Left lung (tissue), 10 donors: ENCODE data around the gene MT4. TPM values are rescaled to one million over a fixed set of nuclear protein-coding genes. Genes with fewer than 3 reads are reported as not detected.
"Not testable (repeated sequence)": the region's sequence is repeated elsewhere in the genome, so short reads cannot be mapped to it uniquely, and the experiment has no call there.

Source experiments
- ATAC-seq: fragments of 200-7000 bp; cut with Tn5 transposase; one replicate; pipeline ENCODE4 v1.9.1; 2020; ENCODE audit warnings: moderate library complexity
- DNase-seq, 4 donors: peaks; one replicate each; pipeline ENCODE4 v3.0.0-alpha.2; 2013 to 2020
- H3K27ac ChIP-seq, 2 donors: fragments of 200-600 bp; sonication (generic) in 1 of 2; one replicate each; pipeline versions ENCODE4 v1.5.0 to v1.8.0; 2020 to 2021
- H3K27me3 ChIP-seq, 2 donors: fragments of 200-600 bp; sonication (generic) in 1 of 2; one replicate each; pipeline versions ENCODE4 v1.5.0 to v1.8.0; 2020 to 2021
- H3K36me3 ChIP-seq, 2 donors: fragments of 200-600 bp; sonication (generic) in 1 of 2; one replicate each; pipeline versions ENCODE4 v1.5.0 to v1.8.0; 2020 to 2021
- H3K4me1 ChIP-seq, 2 donors: fragments of 200-600 bp; one replicate each; pipeline ENCODE4 v1.8.0; 2021
- H3K4me3 ChIP-seq, 2 donors: fragments of 200-600 bp; sonication (generic) in 1 of 2; one replicate each; pipeline versions ENCODE4 v1.5.0 to v1.8.0; 2020 to 2021; ENCODE audit warnings: mild to moderate bottlenecking in 1 of 2
- H3K9me3 ChIP-seq, 2 donors: fragments of 200-600 bp; sonication (generic) in 1 of 2; one replicate each; pipeline versions ENCODE4 v1.5.0 to v1.8.0; 2020 to 2021
- CTCF ChIP-seq, 2 donors: fragments of 200-600 bp; sonication (generic) in 1 of 2; IDR thresholded peaks; one replicate each; pipeline versions ENCODE4 v1.5.0 to v1.8.0; 2021; ENCODE audit warnings: antibody characterized with exemption in 2 of 2
- intact Hi-C, 2 donors: fragments of 100-400 bp; cut with DNase I; formaldehyde crosslinking; loops; one replicate each; pipeline versions ENCODE4 v1.11.2 to v1.14.2; 2022
- polyA plus RNA-seq, 6 donors: library from polyadenylated mRNA; unstranded; fragments of 120-200 nt; gene quantifications; one replicate each; pipeline ENCODE4 v1.2.1, GENCODE V29; 2013; ENCODE audit not compliant: insufficient read length in 6 of 6
- total RNA-seq, 2 donors: library from RNA; stranded (reverse); fragmentation: NEBNext Ultra II Directional; extraction: Animal tissue kit (Norgen Biotek cat#: 25700); gene quantifications; one replicate each; pipeline ENCODE4 v1.2.1, GENCODE V29; 2021
- donor health status: DM: no; HTN: yes; CAD: no.
- donor health status: DM: no; HTN: no; CAD: no.

MT4 gene
- total and polyA plus RNA-seq, 8 donors: not detected

- no peak overlapping the region for H3K4me3 ChIP-seq
- H3K9me3 ChIP-seq: no peaks in the 10 kb centered on the region
- no peak for TF ChIP-seq CTCF (IDR thresholded peaks at IDR 0.05)
- H3K27ac ChIP-seq: no peak overlapping the region
- no peaks in the 10 kb centered on the region for H3K36me3 ChIP-seq
- intact Hi-C loops: loop anchor here in 1 of 2 donors (10.0 kb wide), 1 partner anchor 123 kb away; no protein-coding TSS in a partner anchor
- ATAC-seq (no peak), DNase-seq (no peak)
- H3K4me1 ChIP-seq: no peaks in the 10 kb centered on the region
- H3K27me3 ChIP-seq: no peaks in the 10 kb centered on the region
Measured at GRCh38 chr16:56571525-56571924, 6.7 kb downstream of the MT4 start.

GRCh38 chr16:56574625-56575024 lies 9.8 kb downstream of the MT4 start:
- Histone ChIP-seq H3K9me3 (no peaks in the 10 kb centered on the region), H3K36me3 (no peaks in the 10 kb centered on the region), H3K27me3 (no peaks in the 10 kb centered on the region), H3K4me3 (no peak overlapping the region), H3K27ac (no peak overlapping the region), H3K4me1 (no peaks in the 10 kb centered on the region)
- no peak for TF ChIP-seq CTCF (IDR thresholded peaks at IDR 0.05)
- ATAC-seq (no peak), DNase-seq (no peak)
- intact Hi-C loops: loop anchor here in 1 of 2 donors (10.0 kb wide), 1 partner anchor 120 kb away; no protein-coding TSS in a partner anchor

- DNase-seq: peak in 3 of 4 donors; percentile 50 to 92 (median 82)
- TF ChIP-seq CTCF (IDR thresholded peaks at IDR 0.05): peak; percentile 52 to 83
- ATAC-seq: peak; percentile 100
- Histone ChIP-seq H3K4me3 (no peak overlapping the region), H3K4me1 (no peaks in the 10 kb centered on the region), H3K36me3 (no peaks in the 10 kb centered on the region), H3K27ac (no peak overlapping the region), H3K27me3 (no peaks in the 10 kb centered on the region), H3K9me3 (no peaks in the 10 kb centered on the region)
- intact Hi-C loops: loop anchor here in 1 of 2 donors (10.0 kb wide), 1 partner anchor 118 kb away; no protein-coding TSS in a partner anchor
Measured at GRCh38 chr16:56576585-56577299, 11.9 kb downstream of the MT4 start.

GRCh38 chr16:56577300-56577625 lies 12.4 kb downstream of the MT4 start:
- intact Hi-C loops: loop anchor here in 1 of 2 donors (10.0 kb wide), 1 partner anchor 118 kb away; no protein-coding TSS in a partner anchor
- H3K9me3 ChIP-seq: no peaks in the 10 kb centered on the region
- H3K4me3 ChIP-seq: no peak overlapping the region
- H3K27me3 ChIP-seq: no peaks in the 10 kb centered on the region
- ATAC-seq (no peak), DNase-seq (no peak)
- H3K27ac ChIP-seq: no peak overlapping the region
- no peaks in the 10 kb centered on the region for H3K36me3 ChIP-seq
- TF ChIP-seq CTCF (IDR thresholded peaks at IDR 0.05): no peak
- H3K4me1 ChIP-seq: no peaks in the 10 kb centered on the region

GRCh38 chr16:56580391-56581048 lies 15.6 kb downstream of the MT4 start:
- intact Hi-C loops: no loop called here
- no peak for TF ChIP-seq CTCF (IDR thresholded peaks at IDR 0.05)
- Histone ChIP-seq H3K9me3 (no peaks in the 10 kb centered on the region), H3K27ac (no peak overlapping the region), H3K4me3 (no peak overlapping the region), H3K27me3 (no peaks in the 10 kb centered on the region), H3K4me1 (no peaks in the 10 kb centered on the region), H3K36me3 (no peaks in the 10 kb centered on the region)
- ATAC-seq (no peak), DNase-seq (no peak)

GRCh38 chr16:56582911-56583310 lies 18.0 kb downstream of the MT4 start:
- ATAC-seq, H3K36me3 ChIP-seq, H3K4me3 ChIP-seq, H3K27ac ChIP-seq, DNase-seq, H3K4me1 ChIP-seq, intact Hi-C loops, H3K9me3 ChIP-seq: not testable (repeated sequence)
- H3K27me3 ChIP-seq: peaks cover 0 to 13% of the 10 kb centered on the region in 2 donors
